ENCODE results near the gene AP1M2. TPM values are rescaled to one million over a fixed set of nuclear protein-coding genes. Genes with fewer than 3 reads are reported as not detected.

AP1M2 gene
- total RNA-seq, 1 experiment from 2014 or later = 2.5 TPM

- intact Hi-C loops (cut with micrococcal nuclease; ENCODE audit: unreplicated experiment) = loop anchor here (5.0 kb wide), 5 partner anchors 64 to 149 kb away; partner anchors contain the start of genes ILF3 and KEAP1
- H3K4me3 ChIP-seq (ENCODE audit: low read depth, low read length, poor library complexity, severe bottlenecking) = peak overlapping the region; percentile 90
- CTCF ChIA-PET = interaction anchor here (0.6 to 0.7 kb wide), 2 partner anchors 43 to 304 kb away, joined by 4 to 11 read pairs; no protein-coding TSS in a partner anchor
- TF ChIP-seq CTCF (conservative IDR thresholded peaks at IDR 0.05; ENCODE audit: low read depth, low read length) (no peak), EZH2 (IDR thresholded peaks at IDR 0.05; ENCODE audit: borderline replicate concordance, low read depth, low read length, poor library complexity, severe bottlenecking) (no peak)
- peaks cover 32% of the 10 kb centered on the region for H3K4me1 ChIP-seq (ENCODE audit: insufficient read depth, low read length, poor library complexity, severe bottlenecking)
- POLR2A ChIA-PET (ENCODE audit: low non-redundant PET) = no interaction called here
- BruUV-seq (replicated peaks) = no TSS peak
- no peaks in the 10 kb centered on the region for H3K9me3 ChIP-seq (ENCODE audit: low read depth, low read length, poor library complexity, severe bottlenecking)
- no peaks in the 10 kb centered on the region for H3K27me3 ChIP-seq (replicated peaks; ENCODE audit: insufficient read depth, low read depth, low read length, poor library complexity)
- H3K27ac ChIP-seq (ENCODE audit: low read depth, low read length, poor library complexity, severe bottlenecking) = peak overlapping the region; percentile 62
- peaks cover 17% of the 10 kb centered on the region for H3K36me3 ChIP-seq (ENCODE audit: insufficient read depth, low read length, poor library complexity, severe bottlenecking)
- no peak for DNase-seq (ENCODE audit: low spot score)
These were observed 20.8 kb downstream of the AP1M2 start for GRCh38 chr19:10566408-10566657.

DNA sequence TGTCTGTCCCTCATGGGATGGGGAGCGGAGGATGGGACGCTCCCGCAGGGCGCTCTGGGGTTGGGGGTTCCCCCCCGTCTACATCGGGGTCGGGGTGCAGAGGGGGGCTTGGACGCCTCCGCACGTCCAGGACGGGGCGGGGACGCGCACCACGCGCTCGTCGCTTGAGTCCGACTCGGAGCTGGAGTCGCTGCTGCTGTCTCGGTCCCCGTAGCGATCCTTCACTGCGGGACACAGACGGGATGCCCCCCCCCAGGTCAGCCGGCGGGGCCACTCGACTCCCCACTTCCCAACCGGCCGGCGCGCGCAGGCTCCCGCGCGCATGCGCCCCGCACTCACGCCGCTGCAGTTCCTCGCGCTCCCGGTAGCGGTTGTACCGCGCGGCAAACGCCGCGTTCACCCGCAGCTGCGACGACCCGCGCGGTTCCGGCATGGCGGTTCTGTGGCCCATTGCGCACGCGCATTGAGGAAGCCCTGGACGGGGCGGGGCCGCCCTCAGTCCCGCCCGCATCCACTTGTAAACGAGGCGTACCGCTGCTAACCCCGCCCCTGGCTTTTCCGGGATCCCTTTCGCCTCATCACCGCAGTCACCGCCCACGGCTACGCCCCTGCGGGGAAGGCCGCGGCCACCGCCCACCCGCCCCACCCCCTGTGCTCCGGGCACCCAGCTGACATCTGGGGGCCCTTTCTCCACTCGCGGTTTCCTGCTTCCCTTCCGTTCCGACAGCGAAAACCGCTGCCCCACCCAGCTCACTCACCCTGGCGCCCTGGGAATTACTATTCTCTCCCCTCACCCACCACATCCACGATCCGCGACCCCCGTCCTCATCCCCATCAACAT lies 21.3 kb downstream of the AP1M2 start, which contains the start of gene KRI1:
TSS of gene KRI1 (minus strand) at position 444 of the 841 bp plus-strand sequence. CDS start at position 433, 11 bp downstream.
- no peaks in the 10 kb centered on the region for H3K9me3 ChIP-seq (ENCODE audit: low read depth, low read length, poor library complexity, severe bottlenecking)
- H3K4me1 ChIP-seq (ENCODE audit: insufficient read depth, low read length, poor library complexity, severe bottlenecking) = peaks cover 32% of the 10 kb centered on the region
- TF ChIP-seq CTCF (conservative IDR thresholded peaks at IDR 0.05; ENCODE audit: low read depth, low read length) = no peak
- no peak for TF ChIP-seq EZH2 (IDR thresholded peaks at IDR 0.05; ENCODE audit: borderline replicate concordance, low read depth, low read length, poor library complexity, severe bottlenecking)
- ChIA-PET CTCF (interaction anchor here (0.6 to 0.7 kb wide), 2 partner anchors 42 to 150 kb away, joined by 4 read pairs; no protein-coding TSS in a partner anchor), POLR2A (ENCODE audit: low non-redundant PET) (no interaction called here)
- peak within 1 kb of the TSS; percentile 93 for H3K27ac ChIP-seq (ENCODE audit: low read depth, low read length, poor library complexity, severe bottlenecking)
- peak; percentile 99 for DNase-seq (ENCODE audit: low spot score)
- peaks cover 22% of the 10 kb centered on the region for H3K36me3 ChIP-seq (ENCODE audit: insufficient read depth, low read length, poor library complexity, severe bottlenecking)
- no TSS peak for BruUV-seq (replicated peaks)
- peak within 1 kb of the TSS; percentile 90 for H3K4me3 ChIP-seq (ENCODE audit: low read depth, low read length, poor library complexity, severe bottlenecking)
- H3K27me3 ChIP-seq (replicated peaks; ENCODE audit: insufficient read depth, low read depth, low read length, poor library complexity) = no peaks in the 10 kb centered on the region
- intact Hi-C loops (cut with micrococcal nuclease; ENCODE audit: unreplicated experiment) = loop anchor here (5.0 kb wide), 5 partner anchors 63 to 148 kb away; partner anchors contain the start of genes ILF3 and KEAP1

- intact Hi-C loops (cut with micrococcal nuclease; ENCODE audit: unreplicated experiment) = loop anchor here (5.0 kb wide), 5 partner anchors 63 to 148 kb away; partner anchors contain the start of genes ILF3 and KEAP1
- no TSS peak for BruUV-seq (replicated peaks)
- DNase-seq (ENCODE audit: low spot score) = peak; percentile 75
These were observed 22.0 kb downstream of the AP1M2 start for GRCh38 chr19:10565028-10565566.

More at GRCh38 chr19:10565028-10565566, 22.0 kb downstream of the AP1M2 start:
- Histone ChIP-seq H3K4me3 (ENCODE audit: low read depth, low read length, poor library complexity, severe bottlenecking) (peak overlapping the region; percentile 90), H3K9me3 (ENCODE audit: low read depth, low read length, poor library complexity, severe bottlenecking) (no peaks in the 10 kb centered on the region), H3K27me3 (replicated peaks; ENCODE audit: insufficient read depth, low read depth, low read length, poor library complexity) (no peaks in the 10 kb centered on the region), H3K4me1 (ENCODE audit: insufficient read depth, low read length, poor library complexity, severe bottlenecking) (peaks cover 32% of the 10 kb centered on the region), H3K27ac (ENCODE audit: low read depth, low read length, poor library complexity, severe bottlenecking) (peak overlapping the region; percentile 93), H3K36me3 (ENCODE audit: insufficient read depth, low read length, poor library complexity, severe bottlenecking) (peaks cover 29% of the 10 kb centered on the region)
- POLR2A ChIA-PET (ENCODE audit: low non-redundant PET) = no interaction called here
- no peak for TF ChIP-seq EZH2 (IDR thresholded peaks at IDR 0.05; ENCODE audit: borderline replicate concordance, low read depth, low read length, poor library complexity, severe bottlenecking)
- peak; percentile 52 for TF ChIP-seq CTCF (conservative IDR thresholded peaks at IDR 0.05; ENCODE audit: low read depth, low read length)
- CTCF ChIA-PET = no interaction called here
